ENCODE measurements around the gene ELOA.
A peak's percentile ranks its signal among the peaks of the same experiment; 100 is the strongest.
"Not testable (repeated sequence)": the region's sequence is repeated elsewhere in the genome, so short reads cannot be mapped to it uniquely, and the experiment has no call there.

Gene ELOA

DNA sequence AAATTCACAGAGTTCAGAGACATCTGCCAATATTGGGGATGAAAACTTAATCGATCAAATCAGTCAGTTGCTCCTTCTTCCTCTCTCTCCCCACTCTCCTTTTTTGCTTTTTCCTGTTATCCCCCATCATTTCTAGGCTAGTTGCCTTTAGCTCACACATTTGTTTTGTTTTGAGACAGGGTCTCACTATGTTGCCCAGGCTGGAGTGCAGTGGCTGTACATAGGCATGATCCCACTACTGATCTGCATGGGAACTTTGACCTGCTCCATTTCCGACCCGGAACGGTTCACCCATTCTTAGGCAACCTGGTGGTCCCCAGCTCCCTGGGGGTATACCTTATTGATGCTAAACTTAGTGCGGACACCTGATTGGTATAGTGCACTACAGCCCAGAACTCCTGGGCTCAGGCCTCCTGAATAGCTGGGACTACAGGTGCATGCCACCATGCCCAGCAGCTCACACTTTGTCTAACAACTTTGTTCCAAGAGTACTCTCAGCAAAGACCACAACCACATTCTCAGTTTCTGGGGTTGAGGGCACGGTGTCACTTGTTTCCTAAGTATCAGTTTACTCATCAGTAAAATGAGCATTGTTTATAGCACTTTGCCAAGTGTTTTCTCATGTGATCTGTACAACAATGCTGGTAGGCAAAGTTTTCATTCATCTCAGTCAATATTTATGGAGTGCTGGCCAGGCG is 6.7 kb upstream of the ELOA start:
- no peak for DNase-seq

DNA sequence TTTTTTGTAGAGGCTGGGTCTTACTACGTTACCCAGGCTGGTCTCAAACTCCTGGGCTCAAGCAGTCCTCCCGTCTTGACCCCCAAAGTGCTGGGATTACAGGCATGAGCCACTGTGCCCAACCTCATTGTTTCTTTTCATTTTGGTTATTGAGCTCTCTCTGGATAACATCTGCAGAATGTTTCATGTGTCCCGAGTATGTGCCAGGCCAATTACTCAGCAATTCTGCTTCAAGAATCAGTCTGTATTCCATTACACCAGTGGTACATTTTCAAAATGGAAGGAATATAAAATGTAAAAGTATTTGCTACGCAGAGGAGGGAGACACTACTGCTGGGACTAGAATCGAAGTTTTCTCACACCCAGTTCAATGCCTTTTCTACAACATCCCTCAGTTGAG is 1.7 kb upstream of the ELOA start:
- no peak for DNase-seq

DNA sequence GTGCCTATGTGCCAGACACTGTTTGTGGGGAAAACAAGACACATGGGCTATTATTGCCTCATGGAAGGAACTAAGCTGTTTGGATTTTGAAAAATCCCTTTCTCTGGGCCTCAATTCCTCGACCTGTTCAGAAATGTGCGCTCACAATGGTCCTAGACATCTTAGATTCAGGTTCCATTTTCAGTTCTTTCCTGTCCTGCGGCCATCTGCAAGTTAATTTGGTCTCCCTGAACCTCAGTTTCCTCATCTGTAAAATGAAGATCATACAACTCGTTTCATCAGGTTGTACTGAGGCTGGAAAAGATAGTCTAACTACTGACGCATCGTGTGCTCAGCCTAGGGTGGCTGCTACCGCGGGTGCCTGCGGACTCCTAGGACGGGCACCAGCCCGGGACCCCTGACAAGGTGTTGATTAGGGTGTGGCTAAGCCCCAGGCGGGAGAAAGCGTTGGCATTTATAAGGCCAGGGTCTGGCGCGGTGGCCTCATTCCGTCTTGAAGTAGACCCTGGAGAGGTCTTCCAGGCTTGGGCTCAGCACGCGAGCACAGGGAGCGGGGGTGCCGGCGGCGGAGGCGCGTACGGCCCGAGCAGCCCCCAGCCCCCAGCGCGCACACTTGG is 493 bp upstream of the ELOA start:
- no peak for DNase-seq

DNA sequence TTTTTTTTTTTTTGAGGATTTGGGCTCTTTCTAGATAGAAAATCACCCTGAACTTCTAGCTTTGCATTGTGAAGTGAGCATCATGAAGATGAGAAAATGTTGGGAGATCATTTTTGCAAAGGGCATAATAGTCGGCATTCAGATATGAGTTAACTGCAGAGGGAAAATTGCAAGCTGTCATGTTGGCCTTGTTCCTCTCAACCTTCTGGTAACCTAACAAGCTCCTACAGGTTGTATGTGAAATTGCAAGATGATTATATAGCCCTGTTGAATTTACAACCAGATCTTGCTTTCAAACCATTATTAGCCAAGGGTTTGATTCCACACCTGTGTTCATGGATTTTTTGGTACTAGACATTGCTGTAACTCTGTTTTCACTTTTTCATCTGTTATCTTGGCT is 2.2 kb downstream of the ELOA start:
- no peak for DNase-seq

DNA sequence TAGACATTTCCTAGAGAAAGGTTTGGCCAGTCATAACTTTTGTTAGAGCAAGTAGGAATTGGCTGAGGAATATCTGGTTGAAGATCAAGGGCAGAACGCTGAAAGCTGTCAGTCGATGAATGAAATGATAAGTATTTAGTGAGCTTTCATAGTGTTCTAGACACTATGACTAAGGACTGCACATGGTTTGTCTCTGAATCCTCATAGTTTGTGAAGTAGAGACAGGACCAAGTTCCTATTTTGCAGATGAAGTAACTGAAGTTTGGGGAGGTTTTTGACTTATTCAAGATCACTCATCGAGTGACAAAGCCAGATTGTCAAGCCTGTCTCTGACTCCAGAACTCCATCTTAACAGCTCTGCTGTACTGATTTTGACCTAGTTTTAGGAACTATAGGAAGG is 4.7 kb downstream of the ELOA start:
- no peak for DNase-seq

GRCh38 chr1:23751050-23751814 is 8.0 kb downstream of the ELOA start:
- DNase-seq, result no peak

GRCh38 chr1:23751815-23752200 is 8.5 kb downstream of the ELOA start:
- DNase-seq, result no peak

DNA sequence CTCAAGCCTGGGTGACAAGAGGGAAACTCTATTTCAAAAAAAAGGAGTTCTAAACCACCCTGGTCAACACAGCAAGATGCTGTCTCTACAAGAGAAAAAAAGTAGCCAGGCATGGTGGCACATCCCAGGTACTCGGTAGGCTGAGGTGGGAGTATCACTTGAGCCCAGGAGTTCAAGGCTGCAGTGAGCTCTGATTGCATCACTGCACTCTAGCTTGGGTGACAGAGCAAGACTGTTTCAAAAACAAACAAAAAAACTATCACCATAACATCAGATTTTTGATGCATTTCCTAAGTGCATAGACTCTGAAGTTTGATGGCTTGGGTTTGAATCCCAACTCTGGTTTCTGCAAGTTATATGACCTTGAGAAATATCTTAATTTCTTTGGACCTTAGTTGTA is 9.6 kb downstream of the ELOA start:
- DNase-seq, result no peak

DNA sequence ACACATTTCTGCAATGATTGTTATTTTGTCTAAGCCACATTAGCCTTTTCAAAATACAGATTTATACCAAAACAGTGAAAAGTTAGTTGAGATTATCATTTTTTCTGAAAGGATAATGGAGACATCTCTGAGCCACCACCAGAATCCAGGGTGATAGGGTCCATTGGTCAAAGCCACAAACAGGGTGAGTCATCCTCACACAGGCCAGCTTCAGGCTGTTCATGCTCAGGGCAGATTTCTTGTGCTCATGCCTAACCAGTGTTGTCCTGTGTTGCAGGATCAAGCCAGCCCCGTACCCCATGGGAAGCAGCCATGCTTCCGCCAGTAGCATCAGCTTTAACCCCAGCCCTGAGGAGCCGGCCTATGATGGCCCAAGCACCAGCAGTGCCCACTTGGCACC is 13.4 kb downstream of the ELOA start:
- no peak for DNase-seq

DNA sequence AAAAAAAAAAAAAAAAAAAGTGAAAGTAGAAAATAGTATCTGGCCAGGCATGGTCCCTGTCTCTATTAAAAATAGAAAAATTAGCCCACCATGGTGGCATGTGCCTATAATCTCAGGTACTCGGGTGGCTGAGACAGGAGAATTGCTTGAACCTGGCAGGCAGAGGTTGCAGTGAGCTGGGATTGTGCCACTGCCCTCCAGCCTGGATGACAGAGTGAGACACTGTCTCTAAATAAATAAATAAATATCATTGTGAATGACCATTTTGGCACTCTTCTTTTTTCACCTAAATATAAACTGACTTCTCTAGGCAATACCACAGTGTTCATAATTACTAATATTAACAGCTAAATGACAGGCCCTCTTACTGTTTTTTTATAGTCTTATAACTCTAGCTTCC is 14.5 kb downstream of the ELOA start:
- no peak for DNase-seq

- DNase-seq, result no peak
These were observed 16.0 kb downstream of the ELOA start for GRCh38 chr1:23759277-23759676.

DNA sequence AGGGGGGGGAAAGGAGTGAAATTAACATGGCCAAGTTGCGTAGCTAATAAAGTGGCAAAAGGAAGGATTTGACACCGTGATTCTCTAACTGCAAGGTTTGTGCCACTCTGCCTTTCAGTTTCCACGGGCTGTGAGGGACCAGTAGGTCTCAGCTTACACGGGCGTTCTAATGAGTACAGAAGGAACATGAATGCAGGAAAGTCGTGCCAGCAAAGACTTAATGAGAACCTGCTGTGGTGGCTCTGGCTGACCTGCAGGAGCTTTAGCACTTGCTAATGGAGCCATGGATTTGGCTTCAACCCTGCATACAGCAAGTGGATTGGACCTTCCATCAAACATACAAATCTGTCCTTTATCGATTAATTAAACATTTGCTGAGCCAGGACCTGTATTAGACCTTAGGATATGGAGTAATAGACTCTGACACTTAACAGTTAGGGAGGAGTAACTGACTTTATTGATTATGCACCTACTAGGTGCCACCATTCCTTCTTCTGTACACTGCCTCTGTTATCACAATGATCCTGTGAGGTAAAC is 19.8 kb downstream of the ELOA start:
- no peak for DNase-seq

DNA sequence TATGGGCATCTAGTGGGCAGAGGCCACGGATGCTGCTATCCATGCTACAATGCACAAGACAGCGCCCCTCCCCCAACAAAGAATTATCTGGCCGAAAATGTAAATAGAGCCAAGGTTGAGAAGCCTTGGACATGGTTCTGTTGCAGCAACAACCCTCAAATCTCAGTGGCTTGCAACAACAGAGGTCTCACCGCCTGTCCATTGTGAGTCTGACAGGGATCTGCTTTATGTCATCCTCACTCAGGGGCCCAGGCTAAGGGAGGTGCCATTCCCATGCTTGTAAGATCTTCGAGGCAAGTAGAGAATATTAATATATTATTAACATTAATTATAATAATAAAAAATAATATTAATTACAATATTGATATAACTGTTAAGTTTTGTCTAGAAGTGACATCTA is 25.5 kb downstream of the ELOA start:
- DNase-seq, result no peak

GRCh38 chr1:23772049-23772853 is 29.0 kb downstream of the ELOA start:
- DNase-seq, result peak; percentile 70

GRCh38 chr1:23772854-23773242 is 29.6 kb downstream of the ELOA start:
- DNase-seq, result no peak

- no peak for DNase-seq
These were observed 31.1 kb downstream of the ELOA start for GRCh38 chr1:23774174-23774880.

- no peak for DNase-seq
These were observed 32.9 kb downstream of the ELOA start for GRCh38 chr1:23776217-23776616.

DNA sequence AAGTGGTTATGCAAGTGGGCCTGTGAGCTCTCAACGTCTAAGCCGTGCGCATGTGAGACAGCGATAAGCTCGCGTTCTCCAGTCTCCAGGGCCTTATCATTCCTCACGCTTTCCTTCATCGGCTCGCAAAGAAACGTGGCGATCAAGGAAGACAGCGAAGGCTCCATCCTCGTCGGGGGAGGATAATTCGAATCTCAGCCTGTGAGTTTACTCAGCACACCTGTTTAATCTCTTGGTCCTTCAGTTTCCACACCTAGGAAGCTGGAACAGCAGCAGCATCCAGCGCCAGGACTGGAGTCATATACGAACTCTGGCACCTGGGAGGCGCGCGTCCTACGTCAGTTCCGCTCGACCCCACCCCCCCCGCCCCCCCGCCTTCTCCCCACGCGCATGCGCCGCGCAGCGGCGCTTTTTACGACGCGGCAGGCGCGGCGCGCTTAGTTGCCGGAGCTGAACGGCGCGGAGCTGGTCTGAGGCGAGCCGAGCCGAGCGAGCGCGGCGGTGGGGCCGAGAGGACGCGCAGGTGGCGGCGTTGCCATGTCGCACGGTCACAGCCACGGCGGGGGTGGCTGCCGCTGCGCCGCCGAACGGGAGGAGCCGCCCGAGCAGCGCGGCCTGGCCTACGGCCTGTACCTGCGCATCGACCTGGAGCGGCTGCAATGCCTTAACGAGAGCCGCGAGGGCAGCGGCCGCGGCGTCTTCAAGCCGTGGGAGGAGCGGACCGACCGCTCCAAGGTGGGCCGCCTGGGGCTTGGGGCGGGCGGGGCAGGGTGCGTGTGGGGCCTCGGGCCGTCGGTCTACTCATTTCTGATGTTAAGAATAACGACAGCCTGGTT is 34.9 kb downstream of the ELOA start, which contains the start of gene PITHD1:
Gene PITHD1, plus strand, starts transcription at position 440 of the 836 bp plus-strand sequence. Its CDS starts 98 bp downstream, at position 538.
- DNase-seq, result peak; percentile 65

DNA sequence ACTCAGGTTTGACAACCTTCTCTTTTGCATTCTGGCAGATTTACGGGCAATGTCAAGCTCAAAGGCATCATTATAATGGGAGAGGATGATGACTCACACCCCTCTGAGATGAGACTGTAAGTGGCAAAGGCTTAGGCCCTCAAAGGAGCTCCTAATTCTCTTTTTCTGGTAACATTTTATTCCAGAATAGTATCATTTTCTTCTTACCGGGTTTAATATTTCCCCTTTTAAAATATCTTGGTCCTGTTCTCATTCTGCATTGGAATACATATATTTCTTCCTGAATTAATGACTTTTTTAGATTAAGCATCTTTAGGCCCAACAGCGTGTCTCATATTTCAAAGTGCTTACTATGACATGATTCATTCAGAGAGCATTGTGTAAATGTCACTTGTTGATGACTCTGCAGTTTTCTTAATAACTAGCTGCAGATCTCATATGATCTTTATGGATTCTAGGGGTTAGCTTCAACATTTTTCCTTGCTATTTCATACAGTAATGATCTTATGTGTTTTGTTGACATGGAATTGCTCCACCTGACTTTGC is 36.6 kb downstream of the ELOA start:
- no peak for DNase-seq

GRCh38 chr1:23783141-23783540 is 39.9 kb downstream of the ELOA start:
- DNase-seq, result not testable (repeated sequence)

- DNase-seq, result no peak
These were observed 41.6 kb downstream of the ELOA start for GRCh38 chr1:23784846-23785245.

Data from NCI-H1048 (cell line).